Measurements from ENCODE around the gene MCM7.
"Not testable (repeated sequence)": the region's sequence is repeated elsewhere in the genome, so short reads cannot be mapped to it uniquely, and the experiment has no call there.

MCM7 gene

GRCh38 chr7:100101016-100101862 lies at the start of gene MCM7, which contains the start of gene AP4M1:
Gene MCM7 (minus strand): TSS chr7:100101397. CDS start chr7:100101294, 103 bp downstream.
Gene AP4M1 (plus strand): TSS chr7:100101643. CDS start chr7:100101715, 72 bp downstream.
- DNase-seq (ENCODE audit: extremely low spot score, insufficient read length, low read depth) (peak; percentile 97), FAIRE-seq (peak; percentile 96)

GRCh38 chr7:100148559-100149328 lies 47.5 kb upstream of the MCM7 start, which contains the start of gene LAMTOR4:
Gene LAMTOR4 (plus strand): TSS chr7:100148918. CDS start chr7:100148973, 55 bp downstream.
- DNase-seq (ENCODE audit: extremely low spot score, insufficient read length, low read depth): peak; percentile 95
- peak; percentile 99 for FAIRE-seq

- FAIRE-seq (no peak), DNase-seq (ENCODE audit: extremely low spot score, insufficient read length, low read depth) (no peak)
These were observed 47.0 kb upstream of the MCM7 start for GRCh38 chr7:100148225-100148558.

- DNase-seq (ENCODE audit: extremely low spot score, insufficient read length, low read depth) (no peak), FAIRE-seq (no peak)
These were observed 46.1 kb upstream of the MCM7 start for GRCh38 chr7:100147278-100147677.

DNA sequence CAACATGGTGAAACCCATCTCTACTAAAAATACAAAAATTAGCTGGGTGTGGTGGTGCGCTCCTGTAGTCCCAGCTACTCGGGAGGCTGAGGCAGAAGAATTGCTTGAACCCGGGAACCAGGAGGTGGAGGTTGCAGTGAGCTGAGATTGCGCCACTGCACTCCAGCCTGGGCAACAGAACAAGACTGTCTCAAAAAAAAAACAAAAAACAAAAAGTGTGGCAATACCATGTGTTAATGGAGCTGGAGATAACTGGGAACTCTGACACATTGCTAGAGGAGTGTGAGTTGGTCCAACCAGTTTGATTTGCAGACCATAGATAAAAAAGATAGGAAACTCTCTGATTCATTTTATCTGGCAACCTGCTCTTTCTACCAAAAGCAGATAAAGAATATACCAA lies 45.2 kb upstream of the MCM7 start:
- FAIRE-seq; DNase-seq (ENCODE audit: extremely low spot score, insufficient read length, low read depth): not testable (repeated sequence)

DNA sequence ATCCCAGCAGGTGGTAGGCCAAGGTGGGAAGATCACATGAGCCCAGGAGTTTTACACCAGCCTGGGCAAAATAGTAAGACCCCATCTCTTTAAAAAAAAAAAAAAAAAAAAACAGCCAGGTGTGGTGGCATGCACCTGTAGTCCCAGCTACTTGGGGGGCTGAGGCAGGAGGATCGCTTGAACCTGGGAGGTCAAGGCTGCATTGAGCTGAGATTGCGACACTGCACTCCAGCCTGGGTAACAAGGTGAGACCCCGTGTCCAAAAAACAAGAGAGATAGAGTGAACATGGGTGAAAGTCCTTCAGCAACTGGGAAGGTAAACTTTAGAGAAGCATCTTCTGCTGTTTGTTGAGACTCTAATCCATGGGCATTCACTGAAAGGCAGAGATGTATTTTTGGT lies 41.3 kb upstream of the MCM7 start:
- FAIRE-seq: no peak
- DNase-seq (ENCODE audit: extremely low spot score, insufficient read length, low read depth): no peak

- no peak for FAIRE-seq
- DNase-seq (ENCODE audit: extremely low spot score, insufficient read length, low read depth): no peak
These were observed 40.4 kb upstream of the MCM7 start for GRCh38 chr7:100141555-100141949.

DNA sequence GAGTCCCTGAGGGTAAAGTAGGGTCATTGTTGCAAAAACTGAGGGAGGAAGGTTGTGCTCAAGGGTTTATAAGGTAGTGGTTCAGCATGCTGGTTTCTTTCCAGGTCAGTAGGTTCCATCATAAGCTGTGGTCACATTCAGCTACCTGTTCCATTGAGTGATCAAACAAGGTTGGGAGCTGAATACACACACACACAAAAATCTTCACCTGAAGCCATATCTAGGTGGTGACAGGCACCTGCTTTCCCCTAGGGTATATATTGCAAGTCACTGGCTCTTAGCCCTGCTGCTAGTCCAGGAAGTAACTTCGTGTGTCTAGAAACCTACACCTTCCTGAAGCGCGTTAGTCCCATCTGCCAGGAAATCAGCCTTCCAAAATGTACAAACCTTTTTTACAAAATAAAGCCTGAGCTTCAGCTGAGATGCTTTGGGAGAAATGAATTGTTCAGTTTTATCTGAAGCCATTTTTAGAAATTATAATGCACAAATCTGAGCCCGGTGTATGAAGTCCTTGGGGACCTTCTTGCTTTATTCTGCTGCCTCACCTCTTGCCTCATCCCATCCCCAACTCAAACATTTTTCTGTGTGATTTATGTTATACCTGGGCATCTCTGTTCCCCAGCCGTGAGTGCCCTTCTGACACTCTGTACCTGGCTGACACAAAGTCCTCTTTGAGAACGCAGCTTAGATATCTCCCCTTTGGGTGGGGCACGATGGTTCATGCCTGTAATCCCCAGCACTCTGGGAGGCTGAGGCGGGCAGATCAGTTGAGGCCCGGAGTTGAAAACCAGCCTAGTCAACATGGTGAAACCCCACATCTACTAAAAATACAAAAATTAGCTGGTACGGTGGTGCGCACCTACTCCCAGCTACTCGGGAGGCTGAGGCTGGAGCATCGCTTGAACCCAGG lies 36.9 kb upstream of the MCM7 start:
- FAIRE-seq (peak; percentile 56), DNase-seq (ENCODE audit: extremely low spot score, insufficient read length, low read depth) (no peak)

GRCh38 chr7:100132697-100133151 lies 31.5 kb upstream of the MCM7 start:
- peak; percentile 73 for FAIRE-seq
- DNase-seq (ENCODE audit: extremely low spot score, insufficient read length, low read depth): no peak

- FAIRE-seq: no peak
- DNase-seq (ENCODE audit: extremely low spot score, insufficient read length, low read depth): no peak
These were observed 30.9 kb upstream of the MCM7 start for GRCh38 chr7:100132126-100132525.

- FAIRE-seq (peak; percentile 45), DNase-seq (ENCODE audit: extremely low spot score, insufficient read length, low read depth) (no peak)
These were observed 29.6 kb upstream of the MCM7 start for GRCh38 chr7:100130608-100131453.

DNA sequence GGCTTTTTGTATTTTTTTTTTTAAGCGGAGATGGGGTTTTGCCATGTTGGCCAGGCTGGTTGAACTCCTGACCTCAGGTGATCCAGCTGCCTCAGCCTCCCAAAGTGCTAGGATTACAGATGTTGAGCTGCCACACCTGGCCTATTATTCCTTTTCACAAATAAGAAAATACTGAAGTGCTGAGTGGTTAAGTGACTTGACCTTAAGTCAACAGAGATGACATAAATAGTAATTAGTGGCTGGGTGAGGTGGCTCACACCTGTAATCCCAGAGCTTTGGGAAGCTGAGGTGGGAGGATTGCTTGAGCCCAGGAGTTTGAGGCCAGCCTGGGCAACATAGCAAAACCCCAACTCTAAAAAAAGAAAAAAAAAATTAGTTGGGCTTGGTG lies 29.0 kb upstream of the MCM7 start:
- DNase-seq (ENCODE audit: extremely low spot score, insufficient read length, low read depth); FAIRE-seq: not testable (repeated sequence)

GRCh38 chr7:100128637-100128963 lies 27.4 kb upstream of the MCM7 start:
- FAIRE-seq: no peak

DNA sequence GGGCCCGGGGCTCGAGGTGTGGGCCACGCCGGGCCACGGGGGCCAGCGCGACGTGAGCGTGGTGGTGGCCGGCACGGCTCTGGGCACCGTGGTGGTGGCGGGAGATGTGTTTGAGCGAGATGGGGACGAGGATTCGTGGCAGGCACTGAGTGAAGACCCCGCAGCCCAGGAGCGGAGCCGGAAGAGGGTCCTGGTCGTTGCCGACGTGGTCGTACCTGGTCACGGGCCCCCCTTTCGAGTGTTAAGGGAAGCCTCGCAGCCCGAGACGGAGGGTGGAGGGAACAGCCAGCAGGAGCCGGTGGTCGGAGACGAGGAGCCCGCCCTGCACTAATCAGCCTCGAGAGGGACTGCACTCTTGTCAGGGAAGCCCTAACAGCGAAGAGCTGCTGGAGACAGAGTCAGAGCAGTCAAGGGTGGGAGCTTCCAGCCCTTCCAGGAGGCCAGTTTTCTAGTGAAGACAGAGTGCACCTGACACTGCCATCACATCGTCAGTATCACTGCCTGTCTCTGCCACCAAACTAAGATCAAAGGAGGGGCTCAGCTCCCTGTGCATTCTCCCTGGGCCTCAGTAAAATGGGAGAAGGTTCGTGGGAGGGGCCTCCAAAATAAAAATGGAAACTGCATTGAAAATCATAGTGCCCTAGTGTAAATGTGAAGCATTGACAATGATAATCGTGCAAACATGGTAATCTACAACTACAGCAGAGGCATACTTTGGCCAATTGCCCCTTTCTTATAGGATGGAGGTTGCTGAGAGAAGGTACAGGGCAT lies 26.9 kb upstream of the MCM7 start:
- no peak for DNase-seq (ENCODE audit: extremely low spot score, insufficient read length, low read depth)

More at GRCh38 chr7:100128637-100128963, 27.4 kb upstream of the MCM7 start:
- DNase-seq (ENCODE audit: extremely low spot score, insufficient read length, low read depth): no peak

DNA sequence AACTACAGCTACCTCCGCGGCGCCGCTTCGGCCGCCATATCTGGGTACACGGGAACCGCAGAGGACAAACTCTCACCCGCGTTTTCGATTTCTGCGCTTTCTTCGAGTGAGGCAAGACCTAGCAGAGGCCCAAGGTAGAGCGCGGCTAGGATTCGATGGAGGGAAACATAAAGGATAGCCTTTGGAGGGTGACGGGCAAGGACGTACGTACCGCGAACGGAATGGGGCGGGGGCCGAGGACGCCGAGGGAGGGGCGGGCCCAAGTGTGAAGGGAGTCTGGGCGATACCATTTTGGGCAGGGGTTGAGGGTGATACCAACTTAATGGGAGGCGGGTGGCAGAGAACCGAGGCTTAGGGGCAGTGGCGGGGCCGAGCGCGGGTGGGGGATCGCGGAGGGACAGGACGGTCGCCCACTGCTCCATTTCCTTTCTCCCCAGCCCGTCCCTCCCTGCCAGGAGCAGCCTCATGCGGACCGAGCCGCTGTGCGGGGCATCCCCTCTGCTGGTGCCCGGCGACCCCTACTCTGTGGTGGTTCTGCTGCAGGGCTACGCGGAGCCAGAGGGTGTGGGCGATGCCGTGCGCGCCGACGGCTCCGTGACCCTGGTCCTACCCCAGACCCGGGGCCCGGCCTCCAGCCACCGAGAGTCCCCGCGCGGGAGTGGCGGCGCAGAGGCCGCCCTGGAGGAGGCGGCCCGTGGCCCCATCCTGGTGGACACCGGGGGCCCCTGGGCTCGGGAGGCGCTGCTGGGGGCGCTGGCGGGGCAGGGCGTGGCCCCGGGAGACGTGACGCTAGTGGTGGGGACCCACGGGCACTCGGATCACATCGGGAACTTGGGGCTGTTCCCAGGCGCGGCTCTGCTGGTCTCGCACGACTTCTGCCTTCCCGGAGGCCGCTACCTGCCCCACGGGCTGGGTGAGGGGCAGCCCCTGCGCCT lies 26.0 kb upstream of the MCM7 start, which contains the start of gene MBLAC1:
MBLAC1 (plus strand) TSS at position 37 of the 935 bp plus-strand sequence; CDS start at position 466, 429 bp downstream.
- DNase-seq (ENCODE audit: extremely low spot score, insufficient read length, low read depth): peak; percentile 80
- FAIRE-seq: peak; percentile 84

More for the DNA sequence above, 26.9 kb upstream of the MCM7 start:
- no peak for FAIRE-seq

GRCh38 chr7:100126239-100126930 lies 25.2 kb upstream of the MCM7 start:
- FAIRE-seq (peak; percentile 38), DNase-seq (ENCODE audit: extremely low spot score, insufficient read length, low read depth) (no peak)

Data from GM18507 (cell line).